ENCODE results near the gene TSPAN9.

The TSPAN9 gene

DNA sequence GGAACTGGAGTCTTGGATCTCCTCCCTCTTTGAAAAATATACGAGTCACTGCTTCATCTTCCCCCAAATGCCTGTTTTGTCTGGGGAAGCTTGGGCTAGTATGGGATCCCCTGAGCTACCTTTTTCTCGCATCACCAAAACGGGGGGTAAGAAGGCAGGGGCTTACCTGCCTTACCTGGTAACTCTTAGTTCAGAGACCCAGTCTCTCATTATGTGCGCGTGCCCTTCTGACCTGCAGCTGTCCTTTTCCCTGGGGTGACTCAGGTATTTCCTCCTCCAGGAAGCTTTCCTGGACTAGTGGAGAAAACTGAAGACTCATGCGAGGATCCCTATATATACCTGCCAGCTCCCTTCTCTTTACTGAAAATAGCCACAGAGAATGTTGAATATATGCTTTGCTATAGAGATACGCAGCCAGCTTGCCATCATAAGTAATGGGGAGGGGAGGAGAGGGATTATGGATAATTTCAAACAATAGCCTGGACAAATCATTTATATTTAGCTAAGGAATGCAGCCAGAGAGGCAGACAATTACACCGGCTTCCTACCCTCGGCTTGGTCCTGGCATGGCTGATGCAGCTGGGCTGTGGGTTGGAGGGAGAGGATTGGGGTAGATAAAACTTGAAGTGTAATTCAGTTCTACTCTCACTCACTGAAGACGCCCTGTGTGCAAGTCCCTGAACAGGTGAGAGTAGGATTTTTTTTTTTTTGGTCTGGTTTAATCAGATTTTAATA, 1.1 kb downstream of the TSPAN9 start:
- no peak for DNase-seq (ENCODE audit: low read depth)

DNA sequence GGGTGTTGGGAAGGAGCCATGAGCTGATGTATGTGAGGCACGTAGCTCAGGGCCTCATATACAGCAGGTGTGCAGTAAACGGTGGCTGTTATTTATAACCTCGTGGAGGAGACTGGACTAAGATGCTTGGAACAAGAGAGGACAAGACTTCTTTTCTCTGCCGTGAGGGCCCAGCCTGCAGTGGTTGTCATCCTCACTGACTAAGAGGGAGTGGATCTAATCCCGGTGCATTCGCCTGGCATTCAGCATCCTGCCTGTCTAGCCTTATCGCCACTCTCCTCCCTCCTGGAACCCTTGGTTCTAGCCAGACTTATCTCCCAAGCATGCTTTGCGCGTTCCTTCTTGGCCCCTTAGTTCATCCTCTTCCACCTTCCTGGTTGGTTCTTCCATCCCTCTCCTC, 3.9 kb downstream of the TSPAN9 start:
- no peak for DNase-seq (ENCODE audit: low read depth)

DNA sequence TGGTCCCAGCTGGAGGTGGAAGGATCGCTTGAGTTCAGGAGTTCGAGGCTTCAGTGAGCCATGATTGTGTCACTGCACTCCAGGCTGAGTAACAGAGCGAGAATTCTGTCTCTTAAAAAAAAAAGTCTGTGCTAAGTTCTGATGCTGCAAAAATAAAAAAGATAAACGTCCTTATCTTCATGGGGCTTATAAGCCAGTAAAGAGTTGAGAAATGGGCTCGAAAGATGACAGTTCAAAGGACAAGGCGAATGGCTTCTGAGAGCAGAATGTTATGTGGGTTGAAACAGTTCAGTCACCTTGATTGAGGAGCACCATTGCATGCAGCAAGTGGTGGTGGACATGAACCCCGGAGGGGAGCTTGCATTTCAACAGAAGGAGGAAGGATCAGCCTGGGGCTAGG, 4.7 kb downstream of the TSPAN9 start:
- DNase-seq (ENCODE audit: low read depth) = no peak

- DNase-seq (ENCODE audit: low read depth) = no peak
Measured at GRCh38 chr12:3083241-3083920, 6.2 kb downstream of the TSPAN9 start.

DNA sequence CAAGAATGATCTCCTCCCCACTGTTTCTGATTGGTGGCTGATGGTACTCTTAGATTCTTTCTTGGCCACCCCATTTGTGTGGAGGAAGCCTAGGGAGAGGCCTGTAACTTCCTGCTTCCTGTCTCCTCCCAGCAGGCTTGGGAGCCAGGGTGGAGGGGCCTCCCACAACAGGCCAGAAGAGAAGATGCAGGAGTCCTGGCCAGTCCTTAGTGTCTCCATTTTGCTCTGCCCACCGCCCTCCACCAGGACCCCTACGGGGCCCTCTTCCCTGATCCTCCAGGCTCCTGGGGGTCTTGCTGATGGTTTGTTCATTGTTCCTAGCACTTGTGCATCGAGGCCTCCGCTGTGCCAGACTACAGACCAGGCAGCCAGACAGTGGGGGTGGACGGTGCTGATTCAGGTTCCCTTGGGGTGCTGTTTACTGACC, 6.8 kb downstream of the TSPAN9 start:
- DNase-seq (ENCODE audit: low read depth) = no peak

DNA sequence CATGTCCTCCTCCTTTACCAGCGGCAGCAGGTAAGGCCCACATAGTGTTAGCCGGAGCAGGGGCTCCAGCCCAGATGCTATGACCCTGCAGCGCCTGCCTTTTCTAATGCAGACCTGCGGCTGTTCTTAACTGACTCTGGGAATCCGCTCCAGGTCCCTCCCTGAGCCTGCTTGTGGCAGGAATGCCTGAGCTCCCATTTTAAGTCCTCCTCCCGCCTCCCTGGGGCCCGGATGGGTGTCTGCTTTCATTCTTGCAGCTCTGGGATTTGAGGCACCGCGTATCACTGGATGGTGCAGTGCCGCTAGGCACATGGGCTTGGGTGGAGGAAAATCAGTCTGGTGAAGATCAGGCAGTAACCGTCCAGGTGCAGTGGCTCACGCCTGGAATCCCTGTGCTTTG, 7.6 kb downstream of the TSPAN9 start:
- DNase-seq (ENCODE audit: low read depth) = no peak

DNA sequence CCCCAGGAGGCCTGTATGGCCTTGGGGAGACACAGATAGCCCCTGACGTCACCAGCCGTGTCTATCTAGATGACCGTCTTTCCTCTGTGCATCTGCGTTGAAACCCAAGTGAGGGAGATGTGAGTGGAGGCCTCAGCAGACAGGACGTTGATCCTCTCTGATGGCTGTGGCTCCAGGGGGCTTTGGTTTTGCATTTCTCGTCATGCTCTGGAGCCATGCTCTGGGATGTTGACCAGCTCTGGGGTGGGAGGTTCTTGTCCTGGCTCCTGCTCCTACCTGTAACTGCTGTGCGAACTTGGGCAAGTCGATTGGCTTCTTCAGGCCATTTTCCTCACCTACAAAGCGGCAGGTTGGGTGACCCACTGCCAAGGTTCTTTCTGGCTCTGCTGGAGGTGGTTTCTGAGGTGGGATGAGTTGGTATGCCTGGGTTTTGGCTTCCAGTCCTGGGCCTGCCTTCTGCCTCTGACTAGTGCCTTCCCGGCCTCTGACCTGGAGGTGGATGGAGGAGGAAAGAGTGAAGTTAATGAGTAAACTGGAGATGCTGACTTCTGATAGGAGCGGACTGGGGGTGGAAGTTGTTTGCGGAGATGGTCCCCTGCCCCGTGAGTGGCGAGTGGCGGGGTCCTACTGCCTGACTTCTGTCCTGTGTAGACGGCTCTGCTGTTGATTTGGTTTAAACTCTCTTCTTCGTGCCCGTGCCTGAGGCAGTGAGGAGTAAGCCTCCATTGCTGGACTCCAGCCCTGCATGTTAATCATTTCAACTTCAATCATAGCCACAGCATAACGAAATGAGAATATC, 8.4 kb downstream of the TSPAN9 start:
- DNase-seq (ENCODE audit: low read depth) = no peak

- DNase-seq (ENCODE audit: low read depth) = no peak
Measured at GRCh38 chr12:3086211-3086610, 9.0 kb downstream of the TSPAN9 start.

GRCh38 chr12:3086729-3087323, 9.6 kb downstream of the TSPAN9 start:
- no peak for DNase-seq (ENCODE audit: low read depth)

- no peak for DNase-seq (ENCODE audit: low read depth)
Measured at GRCh38 chr12:3087758-3088650, 10.8 kb downstream of the TSPAN9 start.

DNA sequence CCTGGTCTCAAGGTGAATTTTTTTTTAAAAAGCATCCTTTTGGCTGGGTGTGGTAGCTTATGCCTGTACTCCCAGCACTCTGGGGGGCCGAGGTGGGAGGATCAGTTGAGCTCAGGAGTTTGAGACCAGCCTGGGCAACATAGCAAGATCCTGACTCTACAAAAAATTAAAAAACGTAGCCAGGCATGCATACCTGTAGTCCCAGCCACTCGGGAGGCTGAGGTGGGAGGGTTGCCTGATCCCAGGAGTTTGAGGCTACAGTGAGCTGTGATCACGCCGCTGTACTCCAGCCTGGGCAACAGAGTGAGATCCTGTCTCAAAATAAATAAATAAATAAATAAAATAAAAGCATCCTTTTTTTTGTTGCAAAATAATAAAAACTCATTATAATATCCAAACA, 12.4 kb downstream of the TSPAN9 start:
- DNase-seq (ENCODE audit: low read depth) = no peak

DNA sequence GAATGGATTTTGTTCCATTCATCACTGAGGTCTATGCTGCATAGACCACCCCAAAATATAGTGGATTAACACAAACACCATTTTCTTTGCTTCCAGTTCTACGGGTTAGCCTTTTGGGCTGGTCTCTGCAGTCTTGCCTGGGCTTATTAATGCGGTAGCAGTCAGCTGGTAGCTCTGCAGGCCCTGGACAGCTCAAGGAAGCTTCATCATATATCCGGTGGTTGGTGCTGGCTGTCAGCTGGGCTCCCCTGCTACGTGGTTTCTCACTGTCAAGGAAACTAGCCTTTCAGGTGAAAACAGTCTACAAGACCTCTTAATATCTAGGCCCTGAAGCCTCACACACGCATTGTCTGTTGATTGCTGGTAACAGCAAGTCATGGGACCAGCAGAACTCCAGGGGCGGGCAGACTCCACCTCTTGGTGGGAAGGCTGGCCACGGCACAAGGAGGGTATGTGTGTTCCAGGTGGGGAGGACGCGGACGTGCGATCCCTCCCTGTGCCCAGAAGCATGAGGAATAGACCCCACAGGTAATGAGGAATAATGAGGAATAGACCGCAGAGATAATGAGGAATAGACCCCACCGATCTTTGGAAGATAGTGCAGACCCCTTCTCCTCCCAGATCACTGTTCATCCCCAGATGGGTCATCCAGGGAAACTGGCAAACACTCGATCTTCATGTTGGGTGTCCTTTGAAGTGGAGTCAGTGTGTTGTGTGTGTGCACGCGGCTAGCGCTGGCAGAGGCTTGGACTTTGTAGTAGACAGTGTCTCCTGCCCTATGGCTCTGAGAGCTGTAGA, 13.3 kb downstream of the TSPAN9 start:
- no peak for DNase-seq (ENCODE audit: low read depth)

- no peak for DNase-seq (ENCODE audit: low read depth)
Measured at GRCh38 chr12:3091038-3091319, 13.8 kb downstream of the TSPAN9 start.

GRCh38 chr12:3091382-3092241, 14.4 kb downstream of the TSPAN9 start:
- no peak for DNase-seq (ENCODE audit: low read depth)

- DNase-seq (ENCODE audit: low read depth) = no peak
Measured at GRCh38 chr12:3092764-3093163, 15.6 kb downstream of the TSPAN9 start.

GRCh38 chr12:3097186-3097804, 20.1 kb downstream of the TSPAN9 start:
- no peak for DNase-seq (ENCODE audit: low read depth)

DNA sequence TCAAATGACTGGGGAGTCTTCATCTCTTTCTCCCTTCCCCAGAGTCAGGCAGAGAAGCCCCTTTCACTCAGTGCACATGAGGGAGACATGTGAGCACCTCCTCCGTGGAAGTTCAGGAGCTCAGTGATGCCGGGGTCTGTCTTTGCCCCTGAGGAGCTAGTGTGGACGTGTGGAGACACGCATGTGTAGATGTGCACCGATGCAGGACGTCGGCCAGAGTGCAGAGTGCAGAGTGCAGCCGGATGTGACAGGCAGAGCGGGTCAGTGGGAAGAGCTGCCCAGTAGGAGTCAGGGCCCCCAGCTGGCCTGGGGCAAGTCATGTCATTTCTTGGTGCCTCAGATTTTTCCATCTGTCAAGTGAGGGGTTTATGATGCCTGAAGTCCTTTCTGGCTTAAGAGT, 20.7 kb downstream of the TSPAN9 start:
- no peak for DNase-seq (ENCODE audit: low read depth)

- no peak for DNase-seq (ENCODE audit: low read depth)
Measured at GRCh38 chr12:3098436-3098835, 21.3 kb downstream of the TSPAN9 start.

DNA sequence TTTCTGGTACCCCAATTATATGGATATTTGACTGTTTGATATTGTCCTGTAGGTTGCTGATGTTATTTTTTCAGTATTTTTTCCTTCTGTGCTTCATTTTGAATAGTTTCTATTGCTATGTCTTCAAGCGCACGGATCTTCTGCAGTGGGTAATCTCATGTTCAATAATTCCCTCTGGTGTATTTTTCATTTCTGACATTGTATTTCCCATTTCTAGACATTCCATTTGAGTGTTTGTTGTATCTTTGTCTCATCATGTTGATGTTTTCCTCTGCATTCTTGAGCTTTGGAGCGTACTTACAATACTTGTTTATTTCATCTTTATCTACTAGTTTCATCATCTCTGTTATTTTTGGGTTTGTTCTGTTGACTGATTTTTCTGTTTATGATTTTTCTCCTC, 22.0 kb downstream of the TSPAN9 start:
- DNase-seq (ENCODE audit: low read depth) = no peak
